Stimulated activated CD4-positive, alpha-beta T cell treated with anti-CD3 and anti-CD28 coated beads, Interleukin-1b, Interleukin-23, amount 100 ng/mL, for 24 hours (primary cell): ENCODE results near the gene PEAK1.
"Not testable (repeated sequence)": the region's sequence is repeated elsewhere in the genome, so short reads cannot be mapped to it uniquely, and the experiment has no call there.

ENCODE experiments used
- DNase-seq, 4 experiments: peaks; one replicate each; pipeline ENCODE4 v3.0.0-alpha.2; 2020; ENCODE audit warnings: low read depth in 4 of 4, low spot score in 1 of 4

PEAK1 gene

DNA sequence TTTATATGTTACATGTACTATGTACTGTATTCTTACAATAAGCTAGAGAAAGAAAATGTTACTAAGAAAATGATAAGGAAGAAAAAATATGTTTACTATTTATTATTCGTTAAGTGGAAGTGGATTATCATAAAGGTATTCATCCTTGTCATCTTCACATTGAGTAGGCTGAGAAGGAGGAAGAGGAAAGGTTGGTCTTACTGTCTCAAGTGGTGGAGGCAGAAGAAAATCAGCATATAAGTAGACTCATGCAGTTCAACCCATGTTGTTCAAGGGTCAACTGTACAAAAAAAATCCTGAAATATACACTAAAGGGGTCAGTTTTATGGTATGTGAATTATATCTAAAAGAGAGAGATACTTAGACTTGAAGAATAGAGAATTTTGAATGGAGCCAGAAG is 6.5 kb upstream of the PEAK1 start:
- DNase-seq = no peak

DNA sequence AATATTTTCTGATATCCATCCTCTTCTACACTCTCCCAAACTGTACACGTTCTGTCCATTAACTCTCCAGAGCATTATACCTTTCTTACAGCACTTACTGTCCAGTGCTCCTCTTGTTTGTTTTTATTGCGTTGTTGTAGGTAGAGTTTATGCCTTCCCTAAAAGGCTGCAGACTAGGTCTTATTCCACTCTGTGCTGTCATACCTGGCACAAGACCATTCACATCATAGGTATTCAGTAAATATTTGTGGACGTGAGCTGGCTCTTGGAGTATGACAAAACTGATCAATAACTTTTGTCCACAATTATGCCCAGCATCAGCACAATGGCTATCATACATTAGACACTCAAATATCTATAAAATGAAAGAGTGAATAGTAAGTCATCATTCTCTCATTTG is 5.2 kb upstream of the PEAK1 start:
- DNase-seq = no peak

DNA sequence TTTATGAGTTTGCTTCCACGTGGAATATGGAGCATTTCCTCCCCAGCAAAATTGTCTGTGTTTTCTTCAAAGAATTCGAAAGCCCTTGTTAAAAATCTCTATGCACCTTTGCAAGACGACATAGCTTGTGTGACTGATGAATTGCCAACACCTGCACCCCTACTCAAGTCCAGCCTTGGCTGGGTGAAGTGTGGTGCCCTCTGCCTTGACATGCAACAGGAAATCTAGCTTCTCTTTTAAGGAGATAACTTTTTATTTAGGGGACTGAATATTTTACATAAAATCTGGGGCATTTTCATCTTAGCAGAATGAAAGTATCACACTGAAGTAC is 1.4 kb upstream of the PEAK1 start:
- no peak for DNase-seq

DNA sequence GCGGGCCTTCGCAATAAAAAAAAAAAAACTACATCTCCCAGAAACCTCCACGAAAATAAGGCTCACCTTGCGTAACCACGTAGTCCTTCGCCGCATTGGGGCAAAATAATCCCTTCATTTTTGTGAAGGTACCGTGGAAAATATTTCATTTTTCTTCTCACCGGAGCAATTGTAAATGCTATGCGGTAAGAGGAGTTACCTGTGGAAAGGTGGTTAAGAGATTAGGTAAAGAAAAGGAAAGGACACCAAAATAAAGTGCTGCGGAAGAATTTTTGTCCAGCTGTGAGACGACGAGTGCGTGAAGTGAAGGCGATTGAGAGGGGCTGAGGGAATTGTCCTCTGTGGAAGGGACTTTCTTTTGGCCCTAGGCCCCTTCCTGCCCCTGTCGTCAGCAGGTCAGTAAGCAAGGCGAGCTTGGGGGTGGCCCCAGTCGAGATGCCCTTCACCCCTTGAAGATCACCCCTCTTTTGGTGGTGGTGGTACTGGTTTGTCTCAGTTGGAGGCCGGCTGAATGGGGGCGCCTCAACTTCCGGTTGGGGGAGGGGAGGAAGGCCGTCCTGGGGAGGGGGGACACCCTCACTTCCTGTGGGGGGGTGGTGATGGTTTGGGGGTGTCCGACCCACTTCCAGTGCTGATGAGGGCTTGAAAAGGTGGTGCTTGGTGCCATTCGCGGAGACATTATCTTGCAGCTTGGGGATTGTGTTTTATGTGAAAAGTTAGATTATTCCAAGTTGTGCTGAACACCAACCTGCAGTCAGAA is 886 bp upstream of the PEAK1 start, which contains the start of gene HMG20A:
TSS of gene HMG20A (plus strand) at position 279 of the 760 bp plus-strand sequence. CDS start 37,520 bp downstream, outside the sequence.
- peak; percentile 9 to 57 (median 33) for DNase-seq

DNA sequence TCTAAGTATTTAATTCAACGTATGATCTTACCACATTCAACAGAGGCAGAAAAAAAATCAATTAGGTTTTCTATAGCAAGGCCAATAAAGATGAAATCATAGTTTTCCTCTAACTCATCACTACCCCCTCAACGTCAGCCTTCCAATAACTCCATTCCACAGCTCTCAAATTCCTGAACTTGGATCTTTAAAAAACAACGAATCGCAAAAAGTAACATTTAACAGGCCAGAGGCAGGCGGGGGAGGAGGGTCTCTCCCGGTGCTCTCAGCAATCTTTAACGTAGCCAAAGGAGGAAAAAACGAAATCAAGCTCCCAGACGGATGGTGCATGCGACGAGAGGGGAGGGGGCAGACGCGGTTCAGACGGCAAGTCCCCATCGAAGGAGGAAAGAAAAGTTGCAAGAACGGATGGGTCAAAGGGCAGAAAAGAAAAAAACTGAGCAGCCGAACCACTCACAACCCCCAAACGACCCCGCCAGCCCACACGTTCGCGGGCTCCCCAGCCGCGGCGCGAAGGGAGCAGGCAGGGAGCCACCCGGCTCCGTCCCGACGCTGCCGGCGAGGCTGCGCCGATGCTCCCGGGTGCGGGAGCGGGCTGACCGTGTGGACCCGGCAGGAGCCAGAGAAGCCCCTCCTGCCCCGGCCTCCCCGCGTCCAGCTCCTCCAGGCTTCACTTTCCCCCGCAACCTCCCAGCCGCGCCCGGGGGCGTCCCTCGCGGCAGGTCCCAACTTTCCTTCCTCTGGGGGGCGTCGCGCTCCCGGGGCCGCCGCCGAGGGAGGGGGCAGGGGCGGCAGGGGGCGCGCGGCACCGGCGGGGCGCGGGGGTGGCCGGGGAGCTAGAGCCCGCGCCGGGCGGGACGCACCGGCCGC is 703 bp downstream of the PEAK1 start:
- DNase-seq = peak in 3 of 4 experiments; percentile 19 to 31 (median 30)

DNA sequence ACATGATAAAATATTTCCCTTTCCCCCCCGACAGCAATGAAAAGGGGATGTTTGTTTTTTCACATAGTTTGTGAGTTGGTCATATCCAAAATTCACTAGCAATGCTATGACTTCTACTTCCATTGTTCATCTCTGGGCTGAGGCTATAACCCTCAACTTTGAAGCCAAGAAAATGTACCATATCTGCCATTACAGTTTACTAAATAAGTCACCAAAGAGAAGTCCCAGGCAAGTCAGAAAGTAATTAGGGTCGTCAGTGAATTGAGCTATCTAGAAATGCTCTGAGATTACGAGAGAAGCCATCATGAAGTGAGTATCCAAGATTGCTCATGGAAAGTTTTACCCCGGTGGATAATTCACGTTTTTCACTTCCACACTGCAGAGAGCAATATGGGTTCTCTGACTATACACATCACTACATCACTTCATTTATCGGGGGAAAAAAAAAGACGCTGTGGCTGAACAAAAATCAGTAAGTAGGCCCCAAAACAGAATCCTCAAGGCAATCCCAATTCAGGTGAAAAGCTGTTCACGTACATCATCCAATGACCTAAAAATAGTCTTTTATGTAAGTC is 1.4 kb downstream of the PEAK1 start:
- no peak for DNase-seq

DNA sequence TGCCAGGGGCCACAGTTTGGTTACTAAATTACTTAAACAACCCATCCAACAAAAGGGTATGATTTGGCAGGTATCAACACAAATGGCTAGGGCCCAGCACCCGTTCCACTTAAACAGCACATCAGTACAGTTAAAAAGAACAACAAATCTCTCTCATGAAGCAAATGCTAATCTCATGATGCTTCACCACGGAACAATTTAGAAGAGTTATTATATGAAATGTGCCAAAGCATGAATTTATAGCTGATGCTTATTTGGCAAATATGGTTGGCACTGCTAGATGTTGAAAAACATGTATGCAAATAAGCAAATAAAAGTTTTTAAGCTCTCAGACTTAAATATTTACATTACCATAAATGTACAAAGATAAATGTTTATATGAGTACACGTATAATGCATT is 2.3 kb downstream of the PEAK1 start:
- no peak for DNase-seq

DNA sequence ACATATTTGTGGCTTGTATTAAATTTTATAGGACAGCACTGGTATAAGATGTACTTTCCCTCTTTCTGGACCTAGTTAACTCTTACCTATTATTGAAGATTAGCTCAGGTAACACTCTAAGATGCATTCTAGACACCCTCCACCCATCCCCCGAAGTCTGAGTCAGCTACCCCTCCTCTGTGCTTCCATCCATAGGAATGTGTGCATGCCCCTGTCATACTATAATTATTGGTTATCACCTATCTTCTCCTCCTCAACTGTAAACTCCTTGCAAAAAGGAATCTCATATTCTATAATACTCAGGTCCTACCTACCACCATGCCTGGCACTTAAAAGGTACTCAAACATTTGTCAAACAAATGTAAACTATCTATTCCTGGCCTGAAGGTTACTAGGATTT is 3.0 kb downstream of the PEAK1 start:
- no peak for DNase-seq

DNA sequence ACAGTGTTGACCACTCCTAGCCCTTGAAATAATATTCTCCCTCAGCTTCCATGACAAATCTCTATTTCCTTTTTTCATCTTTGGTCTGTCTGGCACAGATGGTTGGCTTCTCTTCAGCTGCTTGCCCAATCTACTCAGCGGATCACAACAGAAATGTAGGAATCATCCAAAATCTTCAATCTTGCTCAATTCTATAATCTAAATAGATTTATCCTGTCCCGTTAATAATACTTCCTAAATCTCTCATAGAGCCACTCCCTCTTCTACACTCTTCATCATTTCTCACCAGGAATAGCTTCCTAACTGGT is 3.8 kb downstream of the PEAK1 start:
- no peak for DNase-seq

DNA sequence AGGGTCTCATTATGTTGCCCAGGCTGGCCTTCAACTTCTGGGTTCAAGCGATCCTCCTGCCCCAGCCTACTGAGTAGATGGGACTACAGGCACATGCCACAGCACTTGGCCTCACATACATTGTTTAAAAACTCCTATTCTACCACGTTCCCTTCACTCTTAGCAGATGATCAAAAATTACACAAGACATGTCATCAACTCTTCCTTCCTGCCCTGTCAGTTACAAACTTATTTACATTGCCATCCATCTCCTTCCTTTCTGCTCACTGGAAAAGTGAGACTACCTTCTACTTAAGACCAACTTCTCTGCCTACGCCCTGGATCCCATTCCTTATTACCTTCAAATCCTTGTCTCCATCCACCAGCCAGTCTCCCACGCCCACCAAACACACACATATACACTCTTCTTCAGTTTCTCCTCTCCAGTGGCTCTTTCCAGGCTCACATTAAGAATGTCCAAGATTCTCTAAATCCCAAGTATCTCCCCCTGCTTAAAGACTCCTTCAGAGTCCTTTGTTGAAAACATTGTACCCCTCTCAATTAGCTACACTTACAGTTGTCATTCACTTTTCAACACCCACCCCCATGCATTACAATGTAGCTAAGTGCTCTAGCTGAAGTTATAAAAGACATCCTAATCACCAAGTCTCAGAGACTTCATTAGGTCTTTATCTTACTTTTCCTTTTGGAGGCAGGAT is 4.3 kb downstream of the PEAK1 start:
- DNase-seq = no peak

DNA sequence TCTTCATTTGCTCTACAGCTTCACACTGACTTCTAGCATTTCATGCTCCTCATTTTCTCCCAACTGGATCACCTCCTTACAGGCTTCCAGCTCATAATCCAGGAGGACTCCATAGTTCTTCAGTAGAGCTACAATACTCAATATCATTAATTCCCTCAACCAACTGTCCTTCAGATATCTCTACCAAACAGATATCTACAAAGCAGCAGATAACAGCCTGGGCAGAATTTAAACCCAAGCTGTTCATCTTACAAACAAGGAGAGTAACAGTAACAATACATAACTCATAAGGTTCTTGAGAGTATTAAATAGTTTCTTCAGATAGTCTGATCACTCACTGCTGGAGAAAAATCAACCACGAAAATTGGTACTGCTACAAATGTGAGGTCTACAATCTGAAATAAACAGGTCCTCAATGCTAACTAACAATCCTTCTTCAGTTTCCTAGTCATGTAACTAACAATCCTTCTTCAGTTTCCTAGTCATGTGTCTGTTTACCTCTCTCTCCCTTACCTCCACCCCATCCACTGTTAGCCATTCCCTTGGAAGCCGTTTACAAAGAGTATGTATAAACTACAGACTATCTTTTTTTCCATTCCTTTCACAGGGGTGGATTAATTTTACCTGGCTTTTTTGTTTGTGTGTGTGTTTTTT is 5.0 kb downstream of the PEAK1 start:
- DNase-seq = no peak

DNA sequence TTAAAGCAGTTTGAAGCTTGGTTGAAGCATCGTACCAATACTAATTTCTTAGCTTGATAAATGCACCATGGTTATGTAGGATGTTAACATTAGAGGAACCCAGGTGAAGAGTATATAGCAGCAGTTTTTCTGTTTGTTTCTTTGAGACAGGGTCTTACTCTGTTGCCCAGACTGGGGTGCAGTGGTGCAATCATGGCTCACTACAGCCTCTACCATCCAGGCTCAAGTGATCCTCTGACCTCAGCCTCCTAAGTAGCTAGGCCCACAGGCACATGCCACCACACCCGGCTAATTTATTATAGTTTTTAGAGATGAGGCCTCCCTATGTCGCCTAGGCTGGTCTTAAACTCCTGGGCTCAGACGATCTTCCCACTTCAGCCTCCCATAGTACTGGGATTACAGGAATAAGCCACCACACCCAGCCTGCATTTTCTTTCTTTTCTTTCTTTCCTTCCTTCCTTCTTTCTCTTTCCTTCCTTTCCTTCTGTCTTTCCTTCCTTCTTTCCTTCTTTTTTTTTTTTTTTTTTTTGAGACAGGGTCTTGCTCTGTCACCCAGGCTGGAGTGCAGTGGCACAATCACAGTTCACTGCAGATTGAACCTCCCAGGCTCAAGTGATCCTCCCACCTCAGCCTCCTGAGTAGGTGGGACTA is 6.1 kb downstream of the PEAK1 start:
- DNase-seq = no peak

DNA sequence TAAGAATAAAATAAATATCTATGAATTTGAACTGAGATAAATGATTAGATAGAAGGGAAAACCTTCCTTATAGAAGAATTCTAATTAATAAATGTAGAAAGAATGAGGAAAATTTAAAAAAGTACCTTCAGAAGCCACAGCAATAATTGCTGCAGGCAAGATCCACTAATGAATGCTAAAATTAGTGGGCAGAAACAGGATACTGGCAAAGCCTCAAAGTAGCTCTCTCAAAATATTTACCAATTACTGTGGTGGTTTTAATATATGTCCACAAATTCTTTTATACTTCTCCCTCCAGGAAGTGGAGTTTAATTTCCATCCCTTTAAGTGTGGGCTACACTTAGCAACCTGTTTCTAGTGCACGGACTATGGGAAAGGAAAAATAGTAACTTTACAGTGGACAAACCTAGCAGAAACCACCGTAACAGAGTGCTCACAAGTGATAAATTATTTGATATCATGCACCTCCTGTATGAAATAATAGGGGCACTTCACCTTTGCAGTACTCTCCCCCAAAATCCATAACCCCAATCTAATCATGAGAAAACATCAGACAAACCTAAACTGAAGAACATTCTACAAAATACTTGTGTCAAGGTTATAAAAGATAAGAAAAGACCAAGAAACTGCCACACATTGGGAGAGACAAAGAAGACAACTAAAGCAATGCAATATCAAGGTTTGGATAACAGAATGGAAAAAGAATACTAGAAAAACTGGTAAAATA is 6.8 kb downstream of the PEAK1 start:
- no peak for DNase-seq

DNA sequence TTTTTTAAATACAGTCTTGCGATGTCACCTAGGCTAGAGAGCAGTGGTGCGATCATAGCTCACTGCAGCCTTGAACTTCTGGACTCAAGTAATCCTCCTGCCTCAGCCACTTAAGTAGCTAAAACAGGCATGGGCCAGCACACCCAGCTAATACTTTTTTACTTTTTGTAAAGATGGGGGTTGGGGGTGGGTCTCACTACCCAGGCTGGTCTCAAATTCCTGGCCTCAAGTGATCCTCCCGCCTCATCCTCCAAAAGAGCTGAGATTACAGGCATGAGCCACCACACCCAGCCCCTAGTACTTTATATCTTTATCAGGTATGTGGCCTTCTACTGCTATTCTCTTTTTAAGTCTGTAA is 8.3 kb downstream of the PEAK1 start:
- no peak for DNase-seq

DNA sequence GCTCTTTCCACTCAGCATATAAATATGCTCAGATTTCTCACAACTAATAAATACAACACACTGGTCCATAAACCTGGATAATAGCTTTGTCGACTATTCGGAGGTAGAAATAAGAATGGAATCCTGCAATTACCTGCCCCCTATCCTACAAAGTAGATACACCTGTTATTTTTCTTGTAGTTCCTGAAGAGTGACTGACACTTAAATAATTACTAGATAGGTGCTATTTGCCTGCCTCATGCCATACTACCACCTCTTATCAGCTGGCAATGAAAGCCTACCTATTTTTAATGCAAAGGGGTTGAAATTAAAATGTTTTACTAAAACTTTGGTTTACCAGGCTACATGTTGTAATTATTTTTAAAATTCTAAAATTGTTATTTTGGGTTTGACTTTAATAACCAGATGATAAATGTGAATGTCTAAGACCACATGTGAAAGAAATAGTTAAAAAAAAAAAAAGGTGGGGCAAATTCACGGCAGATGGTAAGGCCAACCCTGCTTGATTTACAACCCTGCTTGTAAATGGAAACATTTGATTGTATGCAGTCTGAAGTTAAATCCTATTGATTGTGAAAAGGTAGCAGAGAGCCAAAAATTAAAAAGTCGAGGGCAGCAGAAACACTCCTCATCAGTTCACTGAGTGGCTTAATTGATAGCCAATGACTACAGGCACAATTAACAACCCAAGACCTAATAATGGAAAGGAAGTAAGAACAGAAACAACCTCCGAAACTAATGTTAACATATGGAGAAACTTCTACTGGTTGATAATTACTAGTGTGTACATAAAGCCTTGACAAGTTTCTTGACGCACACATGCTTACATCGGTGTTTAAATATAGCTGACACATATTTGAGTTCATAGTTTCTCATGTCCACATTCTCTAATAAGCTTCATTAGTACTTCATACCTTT is 8.9 kb downstream of the PEAK1 start:
- DNase-seq = no peak

DNA sequence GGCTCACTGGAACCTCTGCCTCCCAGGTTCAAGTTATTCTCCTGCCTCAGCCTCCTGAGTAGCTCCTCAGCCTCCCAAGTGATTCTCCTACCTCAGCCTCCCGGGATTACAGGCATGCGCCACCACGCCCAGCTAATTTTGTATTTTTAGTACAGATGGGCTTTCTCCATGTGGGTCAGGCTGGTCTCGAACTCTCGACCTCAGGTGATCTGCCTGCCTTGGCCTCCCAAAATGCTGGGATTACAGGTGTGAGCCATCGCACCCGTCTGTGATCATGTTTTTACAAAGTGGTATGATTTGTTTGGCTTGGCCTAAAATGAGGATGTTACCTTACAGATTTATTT is 9.8 kb downstream of the PEAK1 start:
- not testable (repeated sequence) for DNase-seq

DNA sequence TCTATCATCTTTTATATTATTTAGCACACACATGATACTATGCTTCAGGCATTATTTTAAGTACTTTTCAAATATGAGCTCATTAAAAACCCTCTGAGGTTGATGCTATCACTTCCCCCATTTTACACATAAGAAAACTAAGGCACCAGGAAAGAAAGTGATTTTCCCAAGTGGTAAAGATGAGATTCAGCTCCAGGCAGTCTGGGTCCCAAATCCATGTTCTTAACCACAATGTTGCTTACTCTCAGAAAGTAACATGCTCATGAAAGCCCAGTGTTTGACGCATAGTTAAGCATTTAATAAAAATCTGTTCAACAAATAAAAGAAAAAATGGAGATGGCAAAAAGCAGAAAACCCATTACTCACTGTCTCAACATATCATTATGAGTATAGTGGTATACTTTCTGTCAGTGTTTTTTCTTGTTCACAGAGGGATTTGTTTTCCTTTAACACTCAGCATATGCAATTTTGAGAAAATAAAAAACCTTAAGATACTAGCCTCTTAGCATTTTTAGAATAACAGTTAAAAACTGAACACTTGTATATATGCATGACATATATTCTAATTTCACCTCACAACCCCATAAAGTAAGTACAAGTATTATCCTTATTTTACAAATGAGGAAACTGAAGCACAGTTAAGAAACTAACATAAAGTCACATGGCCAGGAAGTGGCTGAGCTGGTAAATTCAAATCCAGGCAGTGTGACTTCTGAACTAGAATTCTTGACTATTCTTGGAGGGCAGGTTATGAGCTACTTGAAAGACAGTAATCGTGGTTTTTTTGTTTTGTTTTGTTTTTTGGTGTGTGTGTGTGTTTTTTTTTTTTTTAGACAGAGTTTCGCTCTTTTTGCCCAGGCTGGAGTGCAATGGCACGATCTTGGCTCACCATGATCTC is 10.4 kb downstream of the PEAK1 start:
- no peak for DNase-seq

DNA sequence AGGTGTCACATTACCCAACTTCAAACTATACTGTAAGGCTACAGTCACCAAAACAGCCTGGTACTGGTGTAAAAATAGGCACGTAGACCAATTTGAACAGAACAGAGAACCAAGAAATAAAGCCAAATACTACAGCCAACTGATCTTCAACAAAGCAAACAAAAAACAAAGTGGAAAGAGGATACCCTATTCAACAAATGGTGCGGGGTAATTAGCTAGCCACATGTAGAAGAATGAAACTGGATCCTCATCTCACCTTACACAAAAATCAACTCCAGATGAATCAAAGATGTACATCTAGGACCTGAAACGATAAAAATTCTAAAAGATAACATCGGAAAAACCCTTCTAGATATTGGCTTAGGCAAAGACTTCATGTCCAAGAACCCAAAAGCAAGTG is 13.1 kb downstream of the PEAK1 start:
- DNase-seq = no peak
